Activated naive CD8-positive, alpha-beta T cell treated with anti-CD3 and anti-CD28 coated beads, Interleukin-2, amount 50 U/mL, for 16 hours (primary cell): Measurements from ENCODE around the gene NCOA4.
"Not testable (repeated sequence)": the region's sequence is repeated elsewhere in the genome, so short reads cannot be mapped to it uniquely, and the experiment has no call there.

Source experiments
- DNase-seq: peaks from one replicate; pipeline ENCODE4 v3.0.0-alpha.2; 2020; ENCODE audit warnings: low read depth, low spot score

Gene NCOA4

DNA sequence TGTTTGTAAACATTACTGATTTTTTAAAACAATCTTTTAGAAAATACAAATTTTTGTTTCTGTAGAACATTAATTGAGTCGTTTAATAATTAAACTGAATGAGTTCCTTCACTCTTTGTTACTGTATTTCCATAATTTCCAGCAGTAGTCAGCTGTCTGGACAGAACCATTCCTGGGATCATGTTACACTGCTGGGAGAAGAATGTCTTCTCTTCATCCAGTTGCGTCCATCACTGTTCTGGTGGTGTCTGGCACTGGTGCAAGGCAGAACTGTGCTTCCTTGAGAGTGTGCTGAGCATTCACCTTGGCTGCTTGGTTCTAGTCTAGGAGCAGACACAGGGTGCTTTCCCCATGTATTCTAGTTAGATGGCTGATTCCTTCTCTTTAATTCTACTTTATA is 46.0 kb downstream of the NCOA4 start:
- DNase-seq = not testable (repeated sequence)

DNA sequence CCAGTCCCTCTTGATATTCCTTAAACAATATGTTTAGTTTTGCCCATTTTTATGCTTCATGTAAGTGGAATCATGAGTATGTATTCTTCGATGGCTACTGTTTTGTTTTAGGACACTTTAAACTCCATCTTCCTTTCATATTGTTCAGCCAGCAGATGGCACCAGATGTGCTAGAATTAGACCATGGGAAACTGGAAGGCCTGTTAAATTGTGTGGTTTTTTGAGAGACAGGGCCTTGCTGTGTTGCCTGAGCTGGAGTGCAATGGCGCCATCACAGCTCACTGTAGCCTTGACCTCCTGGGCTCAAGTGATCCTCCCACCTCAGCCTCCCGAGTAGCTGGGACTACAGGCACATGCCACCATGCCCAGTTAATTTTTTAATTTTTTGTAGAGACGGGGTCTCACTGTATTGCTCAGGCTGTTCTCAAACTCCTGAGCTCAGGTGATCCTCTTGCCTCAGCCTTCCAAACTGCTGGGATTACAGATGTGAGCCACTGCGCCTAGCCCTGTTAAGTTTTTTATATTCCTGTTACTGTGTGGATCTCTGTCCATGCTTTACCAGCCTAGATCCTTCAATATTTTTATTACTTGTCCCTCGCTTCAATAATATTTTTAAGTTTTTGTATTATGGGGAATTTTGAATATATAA is 46.8 kb downstream of the NCOA4 start:
- not testable (repeated sequence) for DNase-seq

- DNase-seq = not testable (repeated sequence)
Measured at GRCh38 chr10:45981367-45981766, 49.1 kb downstream of the NCOA4 start.

DNA sequence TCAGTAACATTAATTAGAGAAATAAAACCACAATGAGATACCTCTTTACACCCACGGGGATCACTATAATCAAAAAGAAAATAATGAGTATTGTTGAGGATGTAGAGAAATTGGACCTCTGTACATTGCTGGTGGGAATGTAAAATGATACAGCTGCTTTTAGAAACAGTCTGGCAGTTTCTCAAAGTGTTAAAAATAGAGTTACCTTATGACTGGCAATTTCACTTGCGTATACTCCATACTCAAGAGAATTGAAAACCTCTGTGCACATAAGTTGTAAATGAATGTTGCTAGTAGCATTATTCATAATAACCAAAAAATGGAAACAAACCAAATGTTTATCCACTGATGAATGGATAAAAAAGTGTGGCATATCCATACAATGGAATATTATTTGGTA is 51.9 kb downstream of the NCOA4 start:
- DNase-seq = not testable (repeated sequence)

DNA sequence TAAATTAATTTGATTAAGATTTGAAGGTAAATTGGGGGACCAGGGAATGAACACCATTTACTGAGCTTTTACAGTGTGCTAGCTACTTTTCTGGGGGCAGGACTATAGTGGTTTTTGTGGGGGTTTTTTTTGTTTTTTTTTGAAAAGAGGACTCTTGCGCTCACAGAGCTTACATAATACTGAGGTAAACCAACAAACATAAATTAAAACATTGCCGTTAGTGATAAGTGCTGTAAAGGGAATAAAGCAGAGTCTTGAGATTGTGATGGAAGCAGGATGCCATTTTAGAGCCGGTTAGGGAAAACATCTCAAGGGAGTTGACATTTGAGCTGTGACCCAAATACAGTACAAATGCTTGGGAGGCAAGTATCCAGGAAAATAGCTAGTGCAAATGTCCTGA is 56.4 kb downstream of the NCOA4 start:
- DNase-seq = not testable (repeated sequence)

- DNase-seq = not testable (repeated sequence)
Measured at GRCh38 chr10:45972813-45973169, 57.6 kb downstream of the NCOA4 start.

DNA sequence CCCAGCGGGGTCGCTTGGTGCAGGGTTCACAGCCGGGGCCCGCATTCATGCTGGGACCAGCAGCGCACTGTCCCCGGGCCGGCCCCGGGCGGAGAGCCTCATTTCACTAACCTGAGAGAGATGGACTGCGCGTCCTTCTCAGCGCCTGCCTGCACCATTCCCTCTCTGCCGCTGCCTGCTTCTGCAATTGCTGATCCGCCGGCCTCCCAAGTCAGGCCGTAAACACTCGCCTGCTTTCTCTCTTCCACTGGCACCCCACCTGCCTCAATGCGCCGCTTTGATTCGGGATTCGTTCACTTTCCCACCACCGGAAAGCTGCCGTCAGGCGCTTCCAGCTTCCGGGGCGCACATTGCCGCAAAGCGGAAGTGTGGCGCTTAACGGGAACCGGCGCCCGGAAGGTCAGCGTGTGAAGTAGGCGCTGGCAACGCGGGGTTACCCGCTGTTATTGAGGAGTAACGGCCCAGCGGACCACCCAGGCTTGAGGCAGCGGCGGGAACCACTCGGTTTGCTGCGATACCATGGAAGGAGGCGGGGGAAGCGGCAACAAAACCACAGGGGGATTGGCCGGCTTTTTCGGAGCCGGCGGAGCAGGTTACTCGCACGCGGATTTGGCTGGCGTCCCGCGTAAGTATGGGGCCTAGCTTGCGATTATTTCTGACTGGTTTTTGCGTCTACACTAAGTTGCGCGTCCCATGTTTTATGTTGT is 58.2 kb downstream of the NCOA4 start, which contains the start of gene TIMM23:
TSS of gene TIMM23 (plus strand) at position 384 of the 707 bp plus-strand sequence. CDS start at position 520, 136 bp downstream.
- DNase-seq = peak; percentile 64

DNA sequence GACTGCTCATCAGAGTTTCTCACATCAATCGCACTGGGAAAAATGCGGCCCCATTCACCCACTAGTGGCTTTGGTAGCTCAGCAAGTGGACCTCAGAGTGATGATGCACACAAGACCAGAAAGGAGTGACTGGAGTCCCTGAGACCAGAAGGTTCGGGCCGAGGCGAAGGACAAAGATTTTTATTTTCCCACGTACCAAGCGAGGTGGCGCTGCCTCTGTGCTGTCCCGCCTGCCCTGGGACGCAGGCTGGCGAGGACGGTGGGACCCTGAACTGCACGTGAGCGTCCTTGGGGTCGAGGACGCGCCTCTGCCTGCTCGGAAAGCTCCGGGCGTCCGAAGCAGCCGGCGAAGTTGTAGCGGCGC is 58.7 kb downstream of the NCOA4 start:
- not testable (repeated sequence) for DNase-seq

DNA sequence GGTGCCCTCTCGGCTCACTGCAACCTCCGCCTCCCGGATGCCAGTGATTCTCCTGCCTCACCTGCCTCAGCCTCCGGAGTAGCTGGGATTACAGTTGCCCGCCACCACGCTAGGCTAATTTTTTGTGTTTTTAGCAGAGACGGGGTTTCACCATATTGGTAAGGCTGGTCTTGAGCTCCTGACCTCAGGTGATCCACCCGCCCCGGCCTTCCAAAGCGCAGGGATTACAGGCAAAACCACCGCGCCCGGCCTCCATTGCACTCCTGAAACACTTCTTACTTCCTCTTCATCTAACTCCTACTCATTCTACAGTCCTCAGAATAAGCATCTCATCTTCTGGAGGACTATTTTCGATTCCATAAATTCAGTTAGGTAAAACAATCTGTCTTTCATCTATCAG is 59.4 kb downstream of the NCOA4 start:
- DNase-seq = not testable (repeated sequence)

DNA sequence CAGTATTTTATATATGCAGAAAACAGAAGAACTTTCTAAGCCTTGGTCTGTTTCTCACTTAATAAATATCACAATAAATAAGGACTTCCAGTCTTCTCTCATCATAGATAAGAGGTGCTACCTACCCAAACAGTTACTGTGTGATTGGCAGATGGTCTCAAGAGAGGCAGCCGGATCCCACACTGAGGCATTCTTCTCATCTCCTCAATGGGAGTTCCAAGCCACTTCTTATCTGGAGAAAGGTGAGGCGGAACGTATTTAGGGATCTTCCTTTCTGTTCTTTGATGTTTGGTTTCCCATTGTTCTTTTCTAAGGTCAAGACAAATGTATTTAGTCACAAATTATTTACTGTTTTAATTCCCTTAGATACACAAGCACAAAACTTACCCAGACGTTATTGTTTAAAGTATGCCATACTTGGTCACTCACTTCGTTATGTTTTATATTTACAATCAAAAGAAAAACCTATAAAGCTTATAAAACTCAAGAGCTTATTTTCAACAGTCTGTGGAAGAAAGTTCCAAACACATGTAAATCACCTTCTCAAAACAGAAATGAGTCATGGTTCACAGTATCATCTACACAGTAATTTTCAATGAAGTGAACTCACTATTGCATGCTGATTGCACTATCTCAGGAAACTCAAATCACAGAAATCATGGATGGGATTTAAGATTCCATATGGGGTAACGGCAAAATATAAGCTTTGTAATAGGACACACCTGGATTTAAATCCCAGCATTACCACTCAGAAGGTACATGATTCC is 67.6 kb downstream of the NCOA4 start:
- DNase-seq = not testable (repeated sequence)

- DNase-seq = not testable (repeated sequence)
Measured at GRCh38 chr10:45957928-45958327, 72.5 kb downstream of the NCOA4 start.

- not testable (repeated sequence) for DNase-seq
Measured at GRCh38 chr10:45956634-45957033, 73.8 kb downstream of the NCOA4 start.
